ENCODE results near the gene SPCS2.

GRCh38 chr11:74925281-74925680, 23.8 kb upstream of the SPCS2 start:
- TF ChIP-seq CTCF (IDR thresholded peaks at IDR 0.05): no peak
- TF ChIP-seq POLR2AphosphoS5 (IDR thresholded peaks at IDR 0.05): no peak
- no peak for TF ChIP-seq POLR2A (IDR thresholded peaks at IDR 0.05)
- TF ChIP-seq EP300 (IDR thresholded peaks at IDR 0.05): no peak

Measured in upper lobe of left lung (tissue), 4 donors.